ENCODE results near the gene TMEM92.

Gene TMEM92

GRCh38 chr17:50328363-50329325 is 54.4 kb downstream of the TMEM92 start:
- POLR2A ChIA-PET: no interaction called here
- DNase-seq (ENCODE audit: extremely low spot score): no peak
- TF ChIP-seq CTCF (IDR thresholded peaks at IDR 0.05; ENCODE audit: control extremely low read depth, extremely low read depth, low read depth, missing control alignments): no peak
- CTCF ChIA-PET: interaction anchor here (1.3 to 2.3 kb wide), 2 partner anchors 31 to 128 kb away, joined by 5 to 7 read pairs; partner anchors contain the start of gene COL1A1

GRCh38 chr17:50329716-50330115 is 55.5 kb downstream of the TMEM92 start:
- ChIA-PET CTCF (interaction anchor here (0.9 to 2.3 kb wide), 4 partner anchors 15 to 129 kb away, joined by 3 to 7 read pairs (median 4); partner anchors contain the start of gene COL1A1), POLR2A (no interaction called here)
- DNase-seq (ENCODE audit: extremely low spot score): no peak
- TF ChIP-seq CTCF (IDR thresholded peaks at IDR 0.05; ENCODE audit: control extremely low read depth, extremely low read depth, low read depth, missing control alignments): no peak

- no peak for DNase-seq (ENCODE audit: extremely low spot score)
- POLR2A ChIA-PET: no interaction called here
- no peak for TF ChIP-seq CTCF (IDR thresholded peaks at IDR 0.05; ENCODE audit: control extremely low read depth, extremely low read depth, low read depth, missing control alignments)
- CTCF ChIA-PET: interaction anchor here (0.9 to 2.3 kb wide), 6 partner anchors 12 to 130 kb away, joined by 3 to 7 read pairs (median 4); partner anchors contain the start of gene COL1A1
Measured at GRCh38 chr17:50330151-50330775, 56.0 kb downstream of the TMEM92 start.
